GM19468 (cell line): ENCODE measurements around the gene SCD5.
"Not testable (repeated sequence)": the region's sequence is repeated elsewhere in the genome, so short reads cannot be mapped to it uniquely, and the experiment has no call there.

Experiments used
- ATAC-seq: cut with Tn5 transposase; IDR thresholded peaks from one replicate; pipeline ENCODE4 v1.9.1; 2021; ENCODE audit warnings: mild to moderate bottlenecking, moderate library complexity, moderate number of reproducible peaks; ENCODE audit not compliant: unreplicated experiment; ENCODE audit errors: extremely low read depth

SCD5 gene

GRCh38 chr4:82798168-82799005 lies at the start of gene SCD5:
TSS of gene SCD5 (minus strand) at chr4:82798796. CDS start at chr4:82798537, 259 bp downstream.
- ATAC-seq: peak; percentile 88

- no peak for ATAC-seq
These were observed 44.0 kb upstream of the SCD5 start for GRCh38 chr4:82842593-82842992.

- ATAC-seq: no peak
These were observed 41.0 kb upstream of the SCD5 start for GRCh38 chr4:82839624-82840023.

- no peak for ATAC-seq
These were observed 35.2 kb upstream of the SCD5 start for GRCh38 chr4:82833696-82834313.

DNA sequence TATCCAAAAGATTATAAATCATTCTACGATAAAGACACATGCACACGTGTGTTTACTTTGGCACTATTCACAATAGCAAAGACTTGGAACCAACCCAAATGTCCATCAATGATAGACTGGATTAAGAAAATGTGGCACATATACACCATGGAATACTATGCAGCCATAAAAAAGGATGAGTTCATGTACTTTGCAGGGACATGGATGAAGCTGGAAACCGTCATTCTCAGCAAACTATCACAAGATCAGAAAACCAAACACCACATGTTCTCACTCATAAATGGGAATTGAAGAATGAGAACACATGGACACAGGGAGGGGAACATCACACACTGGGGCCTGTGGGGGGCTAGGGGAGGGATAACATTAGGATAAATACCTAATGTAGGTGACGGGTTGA lies 34.5 kb upstream of the SCD5 start:
- not testable (repeated sequence) for ATAC-seq

GRCh38 chr4:82825425-82825824 lies 26.8 kb upstream of the SCD5 start:
- ATAC-seq: no peak

DNA sequence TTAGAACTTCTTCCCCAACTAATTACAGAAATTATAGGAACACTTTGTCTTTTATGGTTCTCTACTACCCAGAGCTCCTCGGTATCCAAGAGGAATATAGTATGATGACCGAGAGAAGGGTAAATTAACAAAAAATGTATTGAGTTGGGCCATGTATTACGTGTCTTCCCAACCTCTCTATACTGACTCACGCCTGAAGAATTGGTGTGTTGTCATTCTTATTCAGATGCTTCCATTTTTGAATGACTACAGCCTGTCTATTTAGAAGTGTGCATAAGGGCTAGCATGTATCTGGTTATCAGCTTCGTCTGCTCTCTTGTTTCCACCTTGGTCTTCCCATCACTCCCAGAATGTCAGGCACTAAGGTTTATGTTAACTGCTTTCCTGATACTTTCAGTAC lies 24.5 kb upstream of the SCD5 start:
- ATAC-seq: no peak

DNA sequence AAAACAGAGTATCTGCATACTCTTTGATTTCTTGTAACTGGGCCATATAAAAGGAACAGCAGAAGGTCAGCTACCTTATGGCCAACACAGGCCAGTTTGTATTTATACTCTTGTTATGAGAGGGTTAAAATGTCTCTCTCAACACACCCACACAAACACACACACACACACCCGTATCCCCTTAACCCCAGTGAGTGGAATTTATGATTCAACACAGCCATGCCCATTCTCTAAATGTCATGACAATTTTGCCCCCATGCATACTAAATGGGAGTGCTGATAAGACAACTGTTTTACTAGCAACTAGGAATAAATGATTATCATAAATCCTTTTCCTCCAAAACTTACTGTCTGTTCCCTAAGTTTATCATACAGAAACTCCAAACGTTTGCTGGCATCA lies 22.1 kb upstream of the SCD5 start:
- ATAC-seq: no peak

DNA sequence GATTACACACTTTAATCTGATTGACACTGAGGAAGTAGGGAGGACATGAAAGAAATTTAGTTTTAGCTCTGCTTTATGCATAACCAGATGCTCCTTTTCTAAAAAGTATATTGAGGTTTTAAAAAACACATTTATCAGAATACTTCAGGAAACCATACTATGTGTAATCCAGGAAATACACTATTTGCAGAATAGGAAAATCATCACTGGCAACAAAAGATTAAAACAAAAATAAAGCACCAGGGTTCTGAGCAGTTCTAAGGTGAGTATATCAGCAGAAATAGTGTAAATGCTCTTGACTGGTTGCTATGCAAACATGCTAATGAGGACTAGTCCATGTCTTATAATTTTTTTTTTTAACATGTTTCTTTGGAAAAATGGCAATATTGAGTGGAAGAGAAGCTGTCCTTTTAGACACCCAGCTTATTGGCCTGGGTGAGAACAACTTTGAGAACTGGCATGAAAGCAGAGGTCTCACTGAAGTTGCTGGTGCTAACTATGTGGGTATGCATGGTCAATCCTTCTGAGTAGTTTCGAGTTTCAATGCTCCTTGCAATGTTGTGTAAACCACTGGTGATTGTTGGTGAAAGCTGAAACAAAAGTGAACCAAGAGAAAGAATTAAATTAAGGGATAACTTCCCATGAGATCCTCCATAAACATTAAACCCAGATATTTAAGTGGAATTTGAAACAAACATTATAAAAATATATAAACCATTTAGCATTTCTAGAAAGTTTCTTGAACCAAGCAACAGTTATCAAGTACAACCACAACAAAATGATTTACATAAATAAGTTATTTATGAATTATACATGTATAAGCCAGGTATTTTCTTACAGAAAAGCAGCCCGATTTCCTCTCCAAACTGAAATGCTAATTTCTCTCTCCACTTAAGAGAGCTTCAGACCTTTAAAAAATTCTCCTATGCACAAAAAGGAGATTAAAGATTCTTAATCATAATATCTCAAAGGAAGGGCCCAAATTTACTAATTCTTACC lies 20.4 kb upstream of the SCD5 start:
- peak; percentile 57 for ATAC-seq

DNA sequence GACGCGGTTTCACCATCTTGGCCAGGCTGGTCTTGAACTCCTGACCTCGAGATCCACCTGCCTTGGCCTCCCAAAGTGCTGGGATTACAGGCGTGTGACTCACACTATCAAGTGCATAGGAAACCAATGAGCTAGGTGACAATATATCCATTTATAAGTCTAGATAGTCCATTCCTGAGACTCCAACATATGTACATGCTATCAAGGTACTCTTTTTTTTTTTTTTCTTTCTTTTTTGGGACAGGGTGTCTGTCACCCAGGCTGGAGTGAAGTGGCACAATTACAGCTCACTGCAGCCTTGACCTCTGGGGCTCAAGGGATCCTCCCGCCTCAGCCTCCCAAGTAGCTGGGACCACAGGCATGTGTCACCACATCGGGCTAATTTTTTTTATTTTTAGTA lies 18.3 kb upstream of the SCD5 start:
- ATAC-seq: not testable (repeated sequence)

- no peak for ATAC-seq
These were observed 15.4 kb upstream of the SCD5 start for GRCh38 chr4:82814034-82814433.

DNA sequence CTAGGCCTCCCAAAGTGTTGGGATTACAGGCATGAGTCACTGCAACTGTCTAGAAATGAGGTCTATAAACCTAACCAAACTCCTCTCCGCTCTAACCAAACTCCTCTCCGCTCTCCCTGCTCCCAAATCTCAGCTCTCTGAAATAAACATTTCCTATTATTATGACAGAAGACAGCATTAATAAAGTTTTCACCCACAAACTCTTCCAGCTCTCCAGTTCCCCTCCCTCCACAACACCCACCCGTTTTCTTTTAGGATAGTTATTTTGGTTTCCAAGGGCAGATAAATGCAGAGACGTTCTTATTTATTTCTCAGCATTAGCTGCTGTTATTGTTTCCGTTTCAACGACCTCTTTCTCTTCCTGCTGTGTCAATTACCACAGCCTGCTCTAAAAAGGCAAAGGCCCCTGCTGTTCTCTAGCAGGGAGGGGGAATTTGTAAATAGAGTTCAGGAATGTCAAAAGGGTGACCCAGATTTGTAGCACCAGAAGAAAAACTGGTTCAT lies 13.3 kb upstream of the SCD5 start:
- ATAC-seq: no peak

DNA sequence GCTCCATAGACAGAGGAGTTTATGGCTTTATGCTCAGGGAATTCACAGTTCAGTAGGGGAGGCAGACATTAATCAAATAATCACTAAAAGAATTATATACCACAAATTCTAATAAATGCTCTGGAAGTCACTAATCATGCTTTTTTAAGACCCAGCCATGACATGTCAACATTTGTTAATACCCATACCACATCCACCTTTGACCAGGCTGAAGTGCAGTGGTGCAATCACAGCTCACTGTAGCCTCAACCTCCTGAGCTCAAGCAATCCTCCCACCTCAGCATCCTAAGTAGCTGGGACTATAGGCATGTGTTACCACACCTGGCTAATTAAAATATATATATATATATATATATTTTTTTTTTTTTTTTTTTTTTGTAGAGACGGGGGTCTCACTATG lies 12.8 kb upstream of the SCD5 start:
- no peak for ATAC-seq

GRCh38 chr4:82810176-82810575 lies 11.6 kb upstream of the SCD5 start:
- ATAC-seq: no peak

DNA sequence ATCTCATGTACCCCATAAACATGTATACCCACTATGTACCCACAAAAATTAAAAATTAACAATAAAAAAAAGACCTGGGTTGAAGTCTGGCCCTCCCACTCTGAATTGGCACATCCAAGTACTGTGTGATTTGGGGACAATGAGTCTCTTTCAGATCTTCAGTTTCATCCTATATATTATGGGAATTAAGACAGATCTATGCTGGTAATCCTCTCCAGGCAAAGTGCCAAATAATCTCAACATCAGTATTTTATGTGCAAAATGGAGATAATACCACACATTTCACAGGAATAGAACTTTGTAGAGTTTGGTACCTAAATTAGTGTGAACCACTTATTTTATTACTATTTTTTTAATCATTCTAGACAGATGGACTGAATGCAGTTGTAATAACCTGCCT lies 11.0 kb upstream of the SCD5 start:
- ATAC-seq: no peak

- no peak for ATAC-seq
These were observed 5.2 kb upstream of the SCD5 start for GRCh38 chr4:82803746-82804145.

GRCh38 chr4:82802911-82803310 lies 4.3 kb upstream of the SCD5 start:
- no peak for ATAC-seq

- no peak for ATAC-seq
These were observed 3.4 kb upstream of the SCD5 start for GRCh38 chr4:82801910-82802521.

- no peak for ATAC-seq
These were observed 648 bp upstream of the SCD5 start for GRCh38 chr4:82799006-82799881.
